K562 (cell line): ENCODE results near the gene TEX35. TPM values are rescaled to one million over a fixed set of nuclear protein-coding genes. Genes with fewer than 3 reads are reported as not detected.

Experiments
- ARNT ChIP-seq, 2 experiments: fragments of 450-650 bp; IDR thresholded peaks; 2 replicates each; pipeline ENCODE4 v1.6.1; 2016; ENCODE audit warnings: mild to moderate bottlenecking in 1 of 2
- FOXO4 ChIP-seq: fragments of 450-650 bp; formaldehyde crosslinking; IDR thresholded peaks from 2 replicates; pipeline ENCODE4 v1.4.0; 2020; ENCODE audit warnings: mild to moderate bottlenecking, moderate library complexity
- HMGXB4 ChIP-seq: sonication (generic); formaldehyde crosslinking; IDR thresholded peaks from 2 replicates; pipeline ENCODE4 v1.8.1; 2023; ENCODE audit warnings: mild to moderate bottlenecking, missing genetic modification reagents
- MAFK ChIP-seq: IDR thresholded peaks from 2 replicates; pipeline ENCODE4 v1.6.1; 2011; ENCODE audit warnings: low read length, improper control_type of control experiment
- NFIC ChIP-seq: fragments of 450-650 bp; IDR thresholded peaks from 2 replicates; pipeline ENCODE4 v1.6.1; 2017; ENCODE audit warnings: mild to moderate bottlenecking, inconsistent platforms
- PHB2 ChIP-seq: fragments of 450-650 bp; IDR thresholded peaks from 2 replicates; pipeline ENCODE4 v1.6.1; 2017; ENCODE audit warnings: low read depth
- RBM17 ChIP-seq: fragments of 200-400 bp; formaldehyde crosslinking; IDR thresholded peaks from 2 replicates; pipeline ENCODE4 v1.6.1; 2017; ENCODE audit warnings: low read depth, mild to moderate bottlenecking, low read length, borderline replicate concordance
- STAT6 ChIP-seq: sonication (generic); formaldehyde crosslinking; IDR thresholded peaks from 2 replicates; pipeline ENCODE4 v1.8.1; 2023; ENCODE audit warnings: mild to moderate bottlenecking, missing genetic modification reagents
- TFAP4 ChIP-seq: sonication (generic); formaldehyde crosslinking; IDR thresholded peaks from 2 replicates; pipeline ENCODE4 v1.8.0; 2022; ENCODE audit warnings: missing genetic modification reagents, mild to moderate bottlenecking, moderate library complexity, borderline replicate concordance
- ZC3H8 ChIP-seq: fragments of 450-650 bp; IDR thresholded peaks from 2 replicates; pipeline ENCODE4 v1.6.1; 2017
- polyA plus RNA-seq, 8 experiments: library from polyadenylated mRNA; depleted of rRNA in 4 of 8; stranded (reverse) in 5 of 8; unstranded in 3 of 8; fragments of >200 nt; fragmentation: Nextera tagmentation in 2 of 8; fragmentation: Illumina TruSeq in 1 of 8; extraction: Ambion mirVana in 2 of 8; extraction: Trizol in 1 of 8; gene quantifications; 2 replicates each; pipeline versions ENCODE4 v1.2.1 to v1.2.3, GENCODE V29; 2011 to 2014; ENCODE audit warnings: inconsistent platforms in 1 of 8, missing spikeins in 1 of 8
- total RNA-seq, 7 experiments: library from RNA; depleted of rRNA in 6 of 7; stranded (reverse); fragments of >200 nt in 6 of 7; fragmentation: Illumina TruSeq in 2 of 7; extraction: Trizol in 2 of 7; gene quantifications; 2 replicates each; pipeline versions ENCODE4 v1.2.1 to v1.2.3, GENCODE V29; 2011 to 2021; ENCODE audit warnings: low replicate concordance in 1 of 7

Gene TEX35
- total and polyA plus RNA-seq, 9 of the 15 experiments (the other 6 are each of a cell fraction or from before 2014, with no cell fraction given), result not detected

- TF ChIP-seq ARNT (IDR thresholded peaks at IDR 0.05), result no peak
- TF ChIP-seq TFAP4 (CRISPR knock-in tag), result no peak
- TF ChIP-seq RBM17, result no peak
- no peak for TF ChIP-seq NFIC
- no peak for TF ChIP-seq ZC3H8
- no peak for TF ChIP-seq HMGXB4
- TF ChIP-seq PHB2, result no peak
- TF ChIP-seq STAT6 (CRISPR knock-in tag), result no peak
- no peak for TF ChIP-seq MAFK
- no peak for TF ChIP-seq FOXO4 (CRISPR knock-in tag)
Measured at GRCh38 chr1:178477841-178478240, 35.1 kb upstream of the TEX35 start (continued).
